ENCODE data around the gene DLK1.

Gene DLK1

DNA sequence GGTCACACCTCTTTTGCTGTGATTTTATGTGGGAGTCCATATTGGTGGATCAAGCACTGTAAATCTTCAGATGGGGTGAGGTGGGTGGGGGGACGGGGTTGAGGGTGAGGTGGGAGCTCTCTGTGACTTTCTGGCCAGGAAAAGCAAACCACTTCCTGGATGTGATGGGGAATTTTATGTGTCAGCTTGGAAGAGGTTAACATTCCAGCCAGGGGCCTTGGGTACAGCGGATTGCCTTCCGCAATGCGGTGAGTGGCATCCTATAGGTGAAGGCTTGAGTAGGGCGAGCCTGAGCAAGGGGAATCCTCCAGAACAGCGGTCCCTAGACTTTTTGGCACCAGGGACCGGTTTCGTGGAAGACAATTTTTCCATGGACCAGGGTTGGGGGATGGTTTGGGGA lies 36.2 kb downstream of the DLK1 start:
- Histone ChIP-seq H3K9me3 (replicated peaks; ENCODE audit: insufficient read depth, low read length) (no peaks in the 10 kb centered on the region), H3K36me3 (replicated peaks; ENCODE audit: insufficient read depth, low read length) (no peaks in the 10 kb centered on the region), H3K4me3 (ENCODE audit: low read length) (no peak overlapping the region), H3K9ac (ENCODE audit: low read length) (no peak overlapping the region), H3K4me1 (ENCODE audit: low read length) (no peaks in the 10 kb centered on the region), H3K27ac (ENCODE audit: low read length) (no peak overlapping the region), H3K9me2 (replicated peaks; ENCODE audit: insufficient read depth, low read length) (no peaks in the 10 kb centered on the region), H3F3A (ENCODE audit: insufficient read depth, low read length) (no peaks in the 10 kb centered on the region), H3K4me2 (ENCODE audit: low read depth, low read length) (no peak overlapping the region), H4K20me1 (ENCODE audit: insufficient read depth, low read length) (no peaks in the 10 kb centered on the region), H2AFZ (ENCODE audit: low read length) (no peak overlapping the region), H3K79me2 (ENCODE audit: low read length) (no peaks in the 10 kb centered on the region), H3K27me3 (replicated peaks; ENCODE audit: insufficient read depth, low read length) (peaks cover 48% of the 10 kb centered on the region)
- TF ChIP-seq EZH2phosphoT487 (IDR thresholded peaks at IDR 0.05; ENCODE audit: low read length), result no peak
- no peak for TF ChIP-seq CTCF (IDR thresholded peaks at IDR 0.05; ENCODE audit: low read length)
- TF ChIP-seq EZH2 (optimal IDR thresholded peaks at IDR 0.05; ENCODE audit: low read depth, low read length), result no peak
- DNase-seq, result no peak

- DNase-seq, result no peak
- no peak overlapping the region for H3K4me3 ChIP-seq (ENCODE audit: low read length)
- no peaks in the 10 kb centered on the region for H3K9me3 ChIP-seq (replicated peaks; ENCODE audit: insufficient read depth, low read length)
- H3K4me1 ChIP-seq (ENCODE audit: low read length), result no peaks in the 10 kb centered on the region
- H3K27ac ChIP-seq (ENCODE audit: low read length), result no peak overlapping the region
- no peaks in the 10 kb centered on the region for H3K79me2 ChIP-seq (ENCODE audit: low read length)
- no peak overlapping the region for H3K9ac ChIP-seq (ENCODE audit: low read length)
- H3K27me3 ChIP-seq (replicated peaks; ENCODE audit: insufficient read depth, low read length), result peaks cover 37% of the 10 kb centered on the region
- no peaks in the 10 kb centered on the region for H3K9me2 ChIP-seq (replicated peaks; ENCODE audit: insufficient read depth, low read length)
- no peaks in the 10 kb centered on the region for H3F3A ChIP-seq (ENCODE audit: insufficient read depth, low read length)
- no peaks in the 10 kb centered on the region for H3K36me3 ChIP-seq (replicated peaks; ENCODE audit: insufficient read depth, low read length)
- H4K20me1 ChIP-seq (ENCODE audit: insufficient read depth, low read length), result no peaks in the 10 kb centered on the region
- no peak overlapping the region for H3K4me2 ChIP-seq (ENCODE audit: low read depth, low read length)
- TF ChIP-seq EZH2 (optimal IDR thresholded peaks at IDR 0.05; ENCODE audit: low read depth, low read length) (no peak), CTCF (IDR thresholded peaks at IDR 0.05; ENCODE audit: low read length) (no peak), EZH2phosphoT487 (IDR thresholded peaks at IDR 0.05; ENCODE audit: low read length) (no peak)
- no peak overlapping the region for H2AFZ ChIP-seq (ENCODE audit: low read length)
These were observed 37.9 kb downstream of the DLK1 start for GRCh38 chr14:100764471-100765115.

DNA sequence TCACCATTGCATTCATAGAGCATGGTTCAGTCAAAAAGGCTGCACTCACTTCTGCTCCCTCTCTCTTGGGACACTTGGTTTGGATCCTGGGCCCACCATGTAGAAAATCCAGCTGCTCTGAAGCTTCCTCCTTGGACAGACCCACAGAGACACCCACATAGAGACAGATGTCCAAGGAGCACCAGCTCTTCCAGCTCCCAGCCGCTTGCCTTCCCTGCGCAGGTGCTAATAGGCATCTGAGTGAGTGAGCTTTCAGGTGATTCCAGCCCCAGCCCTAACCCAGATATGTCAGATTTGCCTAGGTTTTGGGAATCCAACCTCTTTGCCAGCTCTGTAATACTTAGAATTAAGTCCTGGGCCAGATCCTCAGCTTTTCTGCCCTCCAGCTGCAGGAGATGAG lies 38.6 kb downstream of the DLK1 start:
- no peaks in the 10 kb centered on the region for H3K4me1 ChIP-seq (ENCODE audit: low read length)
- TF ChIP-seq CTCF (IDR thresholded peaks at IDR 0.05; ENCODE audit: low read length) (no peak), EZH2phosphoT487 (IDR thresholded peaks at IDR 0.05; ENCODE audit: low read length) (no peak)
- no peak overlapping the region for H3K9ac ChIP-seq (ENCODE audit: low read length)
- peaks cover 37% of the 10 kb centered on the region for H3K27me3 ChIP-seq (replicated peaks; ENCODE audit: insufficient read depth, low read length)
- H3K27ac ChIP-seq (ENCODE audit: low read length), result no peak overlapping the region
- no peaks in the 10 kb centered on the region for H3K9me3 ChIP-seq (replicated peaks; ENCODE audit: insufficient read depth, low read length)
- no peaks in the 10 kb centered on the region for H3K79me2 ChIP-seq (ENCODE audit: low read length)
- H3K4me2 ChIP-seq (ENCODE audit: low read depth, low read length), result no peak overlapping the region
- no peaks in the 10 kb centered on the region for H3K36me3 ChIP-seq (replicated peaks; ENCODE audit: insufficient read depth, low read length)
- no peak overlapping the region for H3K4me3 ChIP-seq (ENCODE audit: low read length)
- H4K20me1 ChIP-seq (ENCODE audit: insufficient read depth, low read length), result no peaks in the 10 kb centered on the region
- H3F3A ChIP-seq (ENCODE audit: insufficient read depth, low read length), result no peaks in the 10 kb centered on the region
- no peaks in the 10 kb centered on the region for H3K9me2 ChIP-seq (replicated peaks; ENCODE audit: insufficient read depth, low read length)
- H2AFZ ChIP-seq (ENCODE audit: low read length), result no peak overlapping the region
- no peak for DNase-seq
